ENCODE results near the gene PLA2R1.

PLA2R1 gene

GRCh38 chr2:159936471-159936870 lies 125.9 kb downstream of the PLA2R1 start:
- Histone ChIP-seq H3K4me1 (ENCODE audit: control insufficient read depth, low read length) (peaks cover 39% of the 10 kb centered on the region), H3K27ac (ENCODE audit: low read depth, low read length) (no peak overlapping the region), H3K9me3 (ENCODE audit: control insufficient read depth, insufficient read depth, low read length) (no peaks in the 10 kb centered on the region), H3F3A (ENCODE audit: control insufficient read depth, insufficient read depth) (no peaks in the 10 kb centered on the region; the same call in 1 of the 2 replicates), H3K79me2 (ENCODE audit: control insufficient read depth, low read length) (no peaks in the 10 kb centered on the region), H3K27me3 (ENCODE audit: control insufficient read depth, low read length) (no peaks in the 10 kb centered on the region), H3K36me3 (ENCODE audit: control insufficient read depth, low read length) (no peaks in the 10 kb centered on the region), H3K4me2 (ENCODE audit: low read length) (no peak overlapping the region), H3K9me2 (replicated peaks; ENCODE audit: control insufficient read depth, low read length) (no peaks in the 10 kb centered on the region), H4K20me1 (ENCODE audit: control insufficient read depth, insufficient read depth, low read depth, low read length) (no peaks in the 10 kb centered on the region), H3K4me3 (ENCODE audit: low read length) (no peak overlapping the region)
- TF ChIP-seq EZH2phosphoT487 (IDR thresholded peaks at IDR 0.05; ENCODE audit: borderline replicate concordance, low read length) (no peak), CTCF (IDR thresholded peaks at IDR 0.05; ENCODE audit: low read depth, low read length, poor library complexity, severe bottlenecking) (no peak)

GRCh38 chr2:159933727-159934049 lies 128.7 kb downstream of the PLA2R1 start:
- no peaks in the 10 kb centered on the region for H3K79me2 ChIP-seq (ENCODE audit: control insufficient read depth, low read length)
- no peaks in the 10 kb centered on the region for H3K36me3 ChIP-seq (ENCODE audit: control insufficient read depth, low read length)
- no peaks in the 10 kb centered on the region for H3K9me3 ChIP-seq (ENCODE audit: control insufficient read depth, insufficient read depth, low read length)
- H3K27ac ChIP-seq (ENCODE audit: low read depth, low read length), result peak overlapping the region; percentile 83
- H3K4me3 ChIP-seq (ENCODE audit: low read length), result peak overlapping the region; percentile 67
- H3K27me3 ChIP-seq (ENCODE audit: control insufficient read depth, low read length), result no peaks in the 10 kb centered on the region
- H3K4me1 ChIP-seq (ENCODE audit: control insufficient read depth, low read length), result peaks cover 47% of the 10 kb centered on the region
- no peak for TF ChIP-seq CTCF (IDR thresholded peaks at IDR 0.05; ENCODE audit: low read depth, low read length, poor library complexity, severe bottlenecking)
- TF ChIP-seq EZH2phosphoT487 (IDR thresholded peaks at IDR 0.05; ENCODE audit: borderline replicate concordance, low read length), result no peak
- H4K20me1 ChIP-seq (ENCODE audit: control insufficient read depth, insufficient read depth, low read depth, low read length), result no peaks in the 10 kb centered on the region
- H3K4me2 ChIP-seq (ENCODE audit: low read length), result peak overlapping the region; percentile 88
- no peaks in the 10 kb centered on the region for H3K9me2 ChIP-seq (replicated peaks; ENCODE audit: control insufficient read depth, low read length)
- H3F3A ChIP-seq (ENCODE audit: control insufficient read depth, insufficient read depth), result no peaks in the 10 kb centered on the region; the same call in 1 of the 2 replicates

GRCh38 chr2:159933040-159933726 lies 129.2 kb downstream of the PLA2R1 start:
- no peaks in the 10 kb centered on the region for H3K36me3 ChIP-seq (ENCODE audit: control insufficient read depth, low read length)
- H3K9me3 ChIP-seq (ENCODE audit: control insufficient read depth, insufficient read depth, low read length), result peaks cover under 1% of the 10 kb centered on the region; the same call in 1 of the 2 replicates
- H3K79me2 ChIP-seq (ENCODE audit: control insufficient read depth, low read length), result no peaks in the 10 kb centered on the region
- no peaks in the 10 kb centered on the region for H4K20me1 ChIP-seq (ENCODE audit: control insufficient read depth, insufficient read depth, low read depth, low read length)
- peak overlapping the region; percentile 67 for H3K4me3 ChIP-seq (ENCODE audit: low read length)
- no peaks in the 10 kb centered on the region; the same call in 1 of the 2 replicates for H3F3A ChIP-seq (ENCODE audit: control insufficient read depth, insufficient read depth)
- peak overlapping the region; percentile 83 for H3K27ac ChIP-seq (ENCODE audit: low read depth, low read length)
- peaks cover 47% of the 10 kb centered on the region for H3K4me1 ChIP-seq (ENCODE audit: control insufficient read depth, low read length)
- no peaks in the 10 kb centered on the region for H3K9me2 ChIP-seq (replicated peaks; ENCODE audit: control insufficient read depth, low read length)
- no peak for TF ChIP-seq CTCF (IDR thresholded peaks at IDR 0.05; ENCODE audit: low read depth, low read length, poor library complexity, severe bottlenecking)
- no peak for TF ChIP-seq EZH2phosphoT487 (IDR thresholded peaks at IDR 0.05; ENCODE audit: borderline replicate concordance, low read length)
- H3K4me2 ChIP-seq (ENCODE audit: low read length), result peak overlapping the region; percentile 88
- no peaks in the 10 kb centered on the region for H3K27me3 ChIP-seq (ENCODE audit: control insufficient read depth, low read length)
